Keratinocyte (primary cell): ENCODE data around the gene IGSF9.

ENCODE experiments used
- EZH2 ChIP-seq: IDR thresholded peaks from one replicate; pipeline ENCODE4 v1.6.1; 2012; ENCODE audit warnings: inconsistent platforms, mild to moderate bottlenecking, low read length, moderate library complexity
- TF ChIP-seq, protein P1 (sequence below), 3 experiments: IDR thresholded peaks in 1 of 3; conservative IDR thresholded peaks in 1 of 3; optimal IDR thresholded peaks in 1 of 3; 2 replicates in 2 of 3; 3 replicates in 1 of 3; pipeline versions ENCODE3 to v1.5.1; 2011; ENCODE audit warnings: low read length in 3 of 3, mild to moderate bottlenecking in 3 of 3, moderate library complexity in 2 of 3, control low read depth in 1 of 3, inconsistent platforms in 1 of 3; ENCODE audit not compliant: insufficient read depth in 2 of 3; ENCODE audit errors: extremely low read depth in 1 of 3

DNA sequence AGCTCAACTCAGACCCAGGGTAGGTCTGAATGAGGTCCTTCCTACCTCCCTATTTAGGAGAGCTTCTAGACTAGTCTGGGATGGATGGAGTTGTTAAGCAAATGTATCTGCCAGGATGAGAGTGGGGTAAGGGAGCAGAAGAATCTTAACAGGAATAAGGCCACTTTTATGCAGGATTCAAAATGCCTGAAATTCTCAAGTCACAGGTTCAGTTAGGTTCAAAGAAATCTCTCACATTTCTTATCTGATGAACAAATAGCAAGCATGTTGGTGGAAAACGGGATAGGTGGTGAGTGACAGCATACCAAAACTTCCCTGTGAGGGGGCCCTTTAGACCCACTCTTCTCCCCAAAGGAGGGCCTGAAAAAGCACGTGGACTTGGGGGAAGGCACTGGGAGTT, 5.6 kb upstream of the IGSF9 start:
- TF ChIP-seq, protein P1, sequence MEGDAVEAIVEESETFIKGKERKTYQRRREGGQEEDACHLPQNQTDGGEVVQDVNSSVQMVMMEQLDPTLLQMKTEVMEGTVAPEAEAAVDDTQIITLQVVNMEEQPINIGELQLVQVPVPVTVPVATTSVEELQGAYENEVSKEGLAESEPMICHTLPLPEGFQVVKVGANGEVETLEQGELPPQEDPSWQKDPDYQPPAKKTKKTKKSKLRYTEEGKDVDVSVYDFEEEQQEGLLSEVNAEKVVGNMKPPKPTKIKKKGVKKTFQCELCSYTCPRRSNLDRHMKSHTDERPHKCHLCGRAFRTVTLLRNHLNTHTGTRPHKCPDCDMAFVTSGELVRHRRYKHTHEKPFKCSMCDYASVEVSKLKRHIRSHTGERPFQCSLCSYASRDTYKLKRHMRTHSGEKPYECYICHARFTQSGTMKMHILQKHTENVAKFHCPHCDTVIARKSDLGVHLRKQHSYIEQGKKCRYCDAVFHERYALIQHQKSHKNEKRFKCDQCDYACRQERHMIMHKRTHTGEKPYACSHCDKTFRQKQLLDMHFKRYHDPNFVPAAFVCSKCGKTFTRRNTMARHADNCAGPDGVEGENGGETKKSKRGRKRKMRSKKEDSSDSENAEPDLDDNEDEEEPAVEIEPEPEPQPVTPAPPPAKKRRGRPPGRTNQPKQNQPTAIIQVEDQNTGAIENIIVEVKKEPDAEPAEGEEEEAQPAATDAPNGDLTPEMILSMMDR (optimal IDR thresholded peaks at IDR 0.05 in 1 of 3, IDR thresholded peaks at IDR 0.05 in 1 of 3, conservative IDR thresholded peaks at IDR 0.05 in 1 of 3; ENCODE audit: extremely low read depth in 1 of 3, insufficient read depth in 2 of 3, low read length in 3 of 3) = no peak
- TF ChIP-seq EZH2 = no peak
